K562 (cell line): ENCODE data around the gene RCOR2.
"Not testable (repeated sequence)": the region's sequence is repeated elsewhere in the genome, so short reads cannot be mapped to it uniquely, and the experiment has no call there.

Source experiments
- CTCF ChIP-seq, 3 experiments: IDR thresholded peaks in 2 of 3; conservative IDR thresholded peaks in 1 of 3; 2 replicates each; pipeline ENCODE4 v1.5.1; 2011 to 2012; ENCODE audit warnings: low read length in 3 of 3, mild to moderate bottlenecking in 3 of 3, control low read depth in 2 of 3, improper control_type of control experiment in 1 of 3, inconsistent platforms in 1 of 3, low read depth in 1 of 3, mixed read lengths in 1 of 3, moderate library complexity in 1 of 3; ENCODE audit not compliant: insufficient read depth in 2 of 3
- NFIX ChIP-seq: fragments of 250-450 bp; sonication (Bioruptor Pico); IDR thresholded peaks from 2 replicates; pipeline ENCODE4 v1.4.0; 2020; ENCODE audit warnings: low read depth, mild to moderate bottlenecking, moderate library complexity
- POLR2AphosphoS5 ChIP-seq: IDR thresholded peaks from 2 replicates; pipeline ENCODE4 v1.6.1; 2011; ENCODE audit warnings: mild to moderate bottlenecking, low read depth, low read length, moderate library complexity; ENCODE audit not compliant: control insufficient read depth, insufficient read depth
- SAFB ChIP-seq: fragments of 200-400 bp; formaldehyde crosslinking; IDR thresholded peaks from 2 replicates; pipeline ENCODE4 v1.6.1; 2017; ENCODE audit warnings: low read depth, low read length, borderline replicate concordance
- SETDB1 ChIP-seq: IDR thresholded peaks from one replicate; pipeline ENCODE4 v1.6.1; 2012; ENCODE audit warnings: low read length, control low read depth, inconsistent platforms
- SMC3 ChIP-seq: conservative IDR thresholded peaks from 2 replicates; pipeline ENCODE4 v1.6.1; 2011; ENCODE audit warnings: low read depth, low read length, improper control_type of control experiment; ENCODE audit not compliant: insufficient read depth
- SRSF9 ChIP-seq: fragments of 200-400 bp; formaldehyde crosslinking; IDR thresholded peaks from 2 replicates; pipeline ENCODE4 v1.6.1; 2017; ENCODE audit warnings: low read depth, low read length, borderline replicate concordance
- TOE1 ChIP-seq, 2 experiments: fragments of 450-650 bp in 1 of 2; sonication (generic) in 1 of 2; formaldehyde crosslinking in 1 of 2; IDR thresholded peaks; 2 replicates each; pipeline versions ENCODE4 v1.7.1 to v1.8.0; 2016 to 2022; ENCODE audit warnings: borderline replicate concordance in 2 of 2, mild to moderate bottlenecking in 2 of 2, antibody characterized with exemption in 1 of 2, inconsistent platforms in 1 of 2, low read depth in 1 of 2, missing genetic modification reagents in 1 of 2, moderate library complexity in 1 of 2
- ZNF121 ChIP-seq: sonication (generic); formaldehyde crosslinking; conservative IDR thresholded peaks from 2 replicates; pipeline ENCODE4 v1.8.0; 2022; ENCODE audit warnings: missing genetic modification reagents
- ZNF408 ChIP-seq: fragments of 250-450 bp; sonication (Bioruptor Pico); IDR thresholded peaks from 2 replicates; pipeline ENCODE4 v1.4.0; 2020; ENCODE audit warnings: low read depth, mild to moderate bottlenecking, moderate library complexity

- TF ChIP-seq ZNF408 (CRISPR knock-in tag); POLR2AphosphoS5; TOE1 (IDR thresholded peaks at IDR 0.05; ENCODE audit: borderline replicate concordance); TOE1 (CRISPR knock-in tag; IDR thresholded peaks at IDR 0.05; ENCODE audit: borderline replicate concordance, low read depth); CTCF (IDR thresholded peaks at IDR 0.05 in 2 of 3, conservative IDR thresholded peaks at IDR 0.05 in 1 of 3; ENCODE audit: insufficient read depth in 2 of 3, low read depth in 1 of 3, low read length in 3 of 3); NFIX (CRISPR knock-in tag); SRSF9; SMC3; SETDB1; ZNF121; SAFB: not testable (repeated sequence)
Measured at GRCh38 chr11:63963895-63964294, 46.9 kb upstream of the RCOR2 start.
